ENCODE data around the gene ADAMTSL5.
A peak's percentile ranks its signal among the peaks of the same experiment; 100 is the strongest.

The ADAMTSL5 gene

DNA sequence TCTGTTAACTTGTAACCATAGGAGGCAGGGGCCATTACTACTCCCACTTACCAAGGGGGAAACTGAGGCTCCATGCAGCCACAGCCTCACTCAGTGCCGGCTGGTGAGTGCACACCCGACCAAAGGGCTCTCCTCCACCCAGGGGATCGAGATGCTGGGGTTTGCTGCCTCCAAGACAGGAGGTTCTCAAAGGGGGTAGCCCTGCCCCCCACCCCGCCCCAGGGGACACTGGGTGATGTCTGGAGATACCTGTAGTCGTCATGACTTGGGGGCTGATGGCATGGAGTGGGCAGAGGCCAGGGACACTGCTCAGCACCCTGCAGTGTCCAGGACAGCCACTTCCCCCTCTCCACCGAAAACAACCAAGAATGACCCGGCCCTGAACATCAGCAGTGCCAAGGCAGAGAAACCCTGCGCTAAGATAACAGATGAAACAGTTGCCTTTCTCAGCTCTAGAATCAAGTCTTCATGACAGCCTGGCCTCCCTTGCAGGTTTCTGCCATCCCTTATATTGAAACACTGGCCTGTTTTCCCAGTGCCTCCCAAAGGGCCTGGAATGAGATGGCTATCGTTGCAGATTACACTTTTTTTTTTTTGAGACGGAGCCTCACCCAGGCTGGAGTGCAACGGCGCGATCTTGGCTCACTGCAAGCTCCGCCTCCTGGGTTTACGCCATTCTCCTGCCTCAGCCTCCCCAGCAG lies 18.6 kb downstream of the ADAMTSL5 start:
- H3K4me3 ChIP-seq (ENCODE audit: low read depth, low read length) = no peak overlapping the region
- in situ Hi-C loops (cut with HindIII; ENCODE audit: low sequenced_read_pairs) = no loop called here
- DNase-seq (ENCODE audit: low read depth) = no peak
- TF ChIP-seq, protein P1, sequence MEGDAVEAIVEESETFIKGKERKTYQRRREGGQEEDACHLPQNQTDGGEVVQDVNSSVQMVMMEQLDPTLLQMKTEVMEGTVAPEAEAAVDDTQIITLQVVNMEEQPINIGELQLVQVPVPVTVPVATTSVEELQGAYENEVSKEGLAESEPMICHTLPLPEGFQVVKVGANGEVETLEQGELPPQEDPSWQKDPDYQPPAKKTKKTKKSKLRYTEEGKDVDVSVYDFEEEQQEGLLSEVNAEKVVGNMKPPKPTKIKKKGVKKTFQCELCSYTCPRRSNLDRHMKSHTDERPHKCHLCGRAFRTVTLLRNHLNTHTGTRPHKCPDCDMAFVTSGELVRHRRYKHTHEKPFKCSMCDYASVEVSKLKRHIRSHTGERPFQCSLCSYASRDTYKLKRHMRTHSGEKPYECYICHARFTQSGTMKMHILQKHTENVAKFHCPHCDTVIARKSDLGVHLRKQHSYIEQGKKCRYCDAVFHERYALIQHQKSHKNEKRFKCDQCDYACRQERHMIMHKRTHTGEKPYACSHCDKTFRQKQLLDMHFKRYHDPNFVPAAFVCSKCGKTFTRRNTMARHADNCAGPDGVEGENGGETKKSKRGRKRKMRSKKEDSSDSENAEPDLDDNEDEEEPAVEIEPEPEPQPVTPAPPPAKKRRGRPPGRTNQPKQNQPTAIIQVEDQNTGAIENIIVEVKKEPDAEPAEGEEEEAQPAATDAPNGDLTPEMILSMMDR (IDR thresholded peaks at IDR 0.05; ENCODE audit: low read depth, low read length, missing control alignments) = no peak

DNA sequence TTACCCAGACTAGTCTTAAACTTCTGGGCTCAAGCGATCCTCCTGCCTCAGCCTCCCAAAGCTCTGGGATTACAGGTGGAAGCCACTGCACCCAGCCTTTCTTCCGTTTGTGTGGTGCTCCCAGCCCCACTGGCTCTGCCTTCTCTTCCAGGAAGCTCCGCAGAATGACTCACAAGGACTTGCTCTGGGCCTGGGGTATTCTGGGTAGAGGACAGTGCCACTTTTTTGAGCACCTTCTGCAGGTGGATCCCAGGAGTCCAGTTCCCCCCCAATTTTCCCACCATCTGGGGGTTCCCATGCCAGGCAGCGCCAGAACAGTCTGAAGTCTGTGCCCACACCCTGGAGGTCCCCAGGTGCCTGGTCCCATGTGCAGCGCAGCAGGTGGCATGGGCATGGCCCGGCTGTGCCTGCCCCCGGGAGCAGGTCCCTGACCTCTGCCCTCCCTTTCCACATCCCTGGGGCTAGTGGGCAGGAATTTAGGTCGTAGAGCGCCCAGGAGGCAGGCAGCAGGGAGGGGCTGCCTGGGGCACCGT lies 20.3 kb downstream of the ADAMTSL5 start:
- no peak overlapping the region for H3K4me3 ChIP-seq (ENCODE audit: low read depth, low read length)
- in situ Hi-C loops (cut with HindIII; ENCODE audit: low sequenced_read_pairs) = no loop called here
- no peak for DNase-seq (ENCODE audit: low read depth)
- TF ChIP-seq, protein P1 (IDR thresholded peaks at IDR 0.05; ENCODE audit: low read depth, low read length, missing control alignments) = no peak

DNA sequence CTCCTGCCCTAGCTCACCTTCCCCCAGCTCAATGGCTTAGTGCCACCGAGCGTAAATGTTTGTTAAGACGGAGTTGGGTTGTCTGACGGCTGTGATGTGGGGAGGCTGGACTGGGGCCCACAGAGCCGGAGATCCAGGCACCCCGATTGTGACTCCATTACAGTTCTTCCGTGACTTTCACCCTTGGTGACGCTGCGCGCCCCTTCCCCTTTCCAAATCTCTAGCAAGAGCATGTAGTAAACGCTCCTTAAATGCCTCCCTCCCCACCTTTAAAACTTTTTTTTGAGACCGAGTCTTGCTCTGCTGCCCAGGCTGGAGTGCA lies 21.0 kb downstream of the ADAMTSL5 start:
- TF ChIP-seq, protein P1 (IDR thresholded peaks at IDR 0.05; ENCODE audit: low read depth, low read length, missing control alignments) = no peak
- no peak for DNase-seq (ENCODE audit: low read depth)
- in situ Hi-C loops (cut with HindIII; ENCODE audit: low sequenced_read_pairs) = no loop called here
- H3K4me3 ChIP-seq (ENCODE audit: low read depth, low read length) = no peak overlapping the region

DNA sequence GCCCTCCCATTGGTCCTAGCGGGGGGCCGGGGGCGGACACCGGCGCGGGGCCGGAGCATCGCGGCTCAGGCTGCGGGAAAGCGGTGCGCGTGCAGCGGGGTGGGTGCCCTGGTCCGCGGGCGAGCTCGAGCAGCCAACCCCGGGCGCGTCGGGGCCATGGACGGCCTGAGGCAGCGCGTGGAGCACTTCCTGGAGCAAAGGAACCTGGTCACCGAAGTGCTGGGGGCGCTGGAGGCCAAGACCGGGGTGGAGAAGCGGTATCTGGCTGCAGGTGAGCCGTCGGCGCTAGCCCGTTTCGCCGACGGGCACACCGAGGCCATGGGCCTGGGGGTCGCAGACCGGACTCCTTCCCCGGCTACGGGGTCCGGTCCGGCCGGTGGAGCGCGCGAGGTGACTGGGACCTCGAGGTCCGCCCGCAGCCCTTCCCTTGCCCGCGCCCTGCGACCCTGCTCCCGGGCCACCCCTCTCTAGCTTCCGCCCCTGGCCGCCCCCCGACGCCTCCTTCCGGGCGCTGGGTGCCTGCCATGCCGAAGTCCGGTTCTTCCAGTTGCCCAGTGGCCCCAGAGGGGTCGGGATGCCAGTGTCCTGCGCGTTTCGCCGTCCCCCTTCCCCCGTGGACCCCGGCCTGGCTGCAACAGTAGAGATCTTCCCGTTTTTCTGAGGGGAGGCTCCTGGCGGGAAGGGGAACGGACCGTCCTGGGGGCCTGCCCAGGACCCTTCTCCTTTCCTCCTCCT lies 21.5 kb downstream of the ADAMTSL5 start, which contains the start of gene REEP6:
TSS of gene REEP6 (plus strand) at position 68 of the 735 bp plus-strand sequence. CDS start at position 157, 89 bp downstream.
- in situ Hi-C loops (cut with HindIII; ENCODE audit: low sequenced_read_pairs) = no loop called here
- H3K4me3 ChIP-seq (ENCODE audit: low read depth, low read length) = peak within 1 kb of the TSS; percentile 49
- DNase-seq (ENCODE audit: low read depth) = no peak
- TF ChIP-seq, protein P1 (IDR thresholded peaks at IDR 0.05; ENCODE audit: low read depth, low read length, missing control alignments) = no peak

DNA sequence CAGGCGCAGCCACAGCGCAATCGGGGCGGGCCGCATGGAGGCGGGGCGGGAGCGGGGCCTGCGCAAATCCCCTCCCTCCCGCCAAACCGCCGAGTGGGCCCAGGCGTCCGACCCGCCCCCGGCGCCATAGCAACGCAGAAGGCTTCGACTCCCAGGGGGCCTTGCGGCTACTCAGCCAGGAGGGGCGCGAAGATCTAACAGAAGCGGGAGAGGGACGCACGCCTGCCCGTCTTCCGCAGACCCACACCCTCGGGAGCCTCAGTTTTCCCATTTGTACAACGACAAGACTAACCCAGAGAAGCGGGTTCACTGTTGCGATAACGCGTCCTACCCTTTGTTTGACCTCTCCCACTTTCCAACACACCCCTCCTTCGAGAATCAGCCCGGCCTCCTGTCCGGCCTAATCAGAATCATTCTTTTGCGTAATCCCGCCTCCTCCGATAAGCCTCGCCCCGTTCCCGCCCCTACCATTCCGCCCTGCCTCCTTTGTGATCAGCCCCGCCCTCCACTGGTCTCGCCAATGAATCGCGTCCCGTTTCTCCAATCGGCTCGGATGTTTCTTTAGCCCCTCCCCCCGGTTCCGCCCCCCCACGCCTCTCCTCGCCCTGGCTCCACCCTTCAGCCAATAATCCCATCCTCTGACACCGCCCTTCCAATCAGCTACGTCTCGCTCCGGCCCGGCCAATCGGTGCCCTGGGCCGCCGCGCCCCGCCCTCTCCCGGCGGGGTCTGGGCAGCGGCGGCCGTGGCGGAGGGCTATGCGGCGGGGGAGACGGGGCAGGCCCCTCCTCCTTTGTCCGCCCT lies 22.3 kb downstream of the ADAMTSL5 start, which contains the start of gene PCSK4:
TSS of gene PCSK4 (minus strand) at position 40 of the 803 bp plus-strand sequence. CDS start at position 36, 4 bp downstream.
- peak within 1 kb of the TSS; percentile 49 for H3K4me3 ChIP-seq (ENCODE audit: low read depth, low read length)
- TF ChIP-seq, protein P1 (IDR thresholded peaks at IDR 0.05; ENCODE audit: low read depth, low read length, missing control alignments) = no peak
- in situ Hi-C loops (cut with HindIII; ENCODE audit: low sequenced_read_pairs) = no loop called here
- peak; percentile 97 for DNase-seq (ENCODE audit: low read depth)
